GM12878 (cell line): ENCODE data around the gene ZDHHC7. TPM values are rescaled to one million over a fixed set of nuclear protein-coding genes. Genes with fewer than 3 reads are reported as not detected.
A peak's percentile ranks its signal among the peaks of the same experiment; 100 is the strongest.

Experiments
- ATAC-seq: fragments of 200-7000 bp; cut with Tn5 transposase; 3 replicates; pipeline ENCODE4 v1.9.1; 2020; ENCODE audit warnings: mild to moderate bottlenecking, moderate library complexity
- BruUV-seq: library from RNA; stranded (reverse); fragments of 400-500 nt; replicated peaks from 2 replicates; lab custom pipeline; 2021; lab: Mats Ljungman, UMichigan
- CTCF ChIA-PET: fragments of 300-600 bp; sonication (Branson Sonifier 250); formaldehyde crosslinking; extraction: SDS; loops from one replicate; lab custom pipeline; 2021; ENCODE audit warnings: inconsistent platforms; lab: Yijun Ruan, JAX
- POLR2A ChIA-PET: fragments of 350-600 bp; formaldehyde crosslinking; extraction: SDS; loops from one replicate; lab custom pipeline; 2021; ENCODE audit warnings: inconsistent platforms; lab: Charles Lee
- RAD21 ChIA-PET: fragments of 300-600 bp; sonication (Branson Sonifier 250); formaldehyde crosslinking; loops from one replicate; lab custom pipeline; 2023; ENCODE audit warnings: antibody characterized with exemption; ENCODE audit not compliant: unreplicated experiment; lab: Charles Lee
- SMC1A ChIA-PET: fragments of 300-600 bp; sonication (Branson Sonifier 250); formaldehyde crosslinking; loops from one replicate; lab custom pipeline; 2023; ENCODE audit not compliant: unreplicated experiment, uncharacterized antibody; lab: Charles Lee
- DNase-seq: peaks from one replicate; pipeline ENCODE4 v3.0.0-alpha.2; 2011; ENCODE audit warnings: low read depth, low spot score
- FAIRE-seq: peaks from 3 replicates; lab custom pipeline; 2011; peaks lifted over from hg19 to GRCh38; lab: Jason Lieb, UNC
- H2AFZ ChIP-seq: 2 replicates; pipeline ENCODE4 v1.6.0; 2011; ENCODE audit warnings: low read depth, low read length, control low read depth; ENCODE audit not compliant: control insufficient read depth
- H3K27ac ChIP-seq: 2 replicates; pipeline ENCODE4 v1.5.1; 2011; ENCODE audit warnings: control low read depth; ENCODE audit not compliant: control insufficient read depth, insufficient read depth
- H3K27me3 ChIP-seq, 2 experiments: replicated peaks in 1 of 2; 2 replicates each; pipeline versions ENCODE4 v1.6.0 to v1.6.1; 2011; ENCODE audit warnings: low read length in 1 of 2; ENCODE audit not compliant: control insufficient read depth in 2 of 2, insufficient read depth in 2 of 2
- H3K36me3 ChIP-seq, 2 experiments: 2 replicates each; pipeline ENCODE4 v1.5.1; 2011; ENCODE audit warnings: low read length in 1 of 2; ENCODE audit not compliant: control insufficient read depth in 2 of 2, insufficient read depth in 2 of 2
- H3K4me1 ChIP-seq: 2 replicates; pipeline ENCODE4 v1.6.1; 2011; ENCODE audit warnings: mild to moderate bottlenecking, low read length, moderate library complexity, mixed read lengths; ENCODE audit not compliant: control insufficient read depth, insufficient read depth
- H3K4me2 ChIP-seq: 2 replicates; pipeline ENCODE4 v1.6.0; 2011; ENCODE audit warnings: control low read depth; ENCODE audit not compliant: control insufficient read depth, insufficient read depth
- H3K4me3 ChIP-seq: fragments of 200-600 bp; sonication (generic); 2 replicates; pipeline ENCODE4 v1.5.1; 2016
- H3K79me2 ChIP-seq: 2 replicates; pipeline ENCODE4 v1.6.0; 2011; ENCODE audit warnings: low read length; ENCODE audit not compliant: control insufficient read depth, insufficient read depth
- H3K9ac ChIP-seq: 2 replicates; pipeline ENCODE4 v1.8.0; 2011; ENCODE audit warnings: low read length, control low read depth, mixed read lengths; ENCODE audit not compliant: control insufficient read depth, insufficient read depth
- H3K9me3 ChIP-seq: replicated peaks from 3 replicates; pipeline ENCODE4 v1.5.1; 2011; ENCODE audit warnings: mild to moderate bottlenecking, low read length; ENCODE audit not compliant: control insufficient read depth, insufficient read depth
- H4K20me1 ChIP-seq: 2 replicates; pipeline ENCODE4 v1.6.0; 2011; ENCODE audit not compliant: control insufficient read depth, insufficient read depth
- ASH2L ChIP-seq: fragments of 300-600, 200-600 bp; sonication (generic); IDR thresholded peaks from 2 replicates; pipeline ENCODE4 v1.6.1; 2017; ENCODE audit warnings: low read depth, mild to moderate bottlenecking, borderline replicate concordance
- BACH1 ChIP-seq: fragments of 450-650 bp; IDR thresholded peaks from 2 replicates; pipeline ENCODE4 v1.6.1; 2017; ENCODE audit warnings: mild to moderate bottlenecking, borderline replicate concordance
- CTCF ChIP-seq, 3 experiments: IDR thresholded peaks in 2 of 3; conservative IDR thresholded peaks in 1 of 3; 2 replicates each; pipeline ENCODE4 v1.5.1; 2011; ENCODE audit warnings: low read depth in 3 of 3, low read length in 3 of 3, mild to moderate bottlenecking in 3 of 3, control low read depth in 2 of 3, moderate library complexity in 2 of 3, inconsistent platforms in 1 of 3, mixed read lengths in 1 of 3; ENCODE audit not compliant: control insufficient read depth in 2 of 3, insufficient read depth in 1 of 3; ENCODE audit errors: extremely low read depth in 1 of 3
- JUND ChIP-seq: IDR thresholded peaks from 2 replicates; pipeline ENCODE4 v1.6.1; 2012; ENCODE audit warnings: low read depth, mild to moderate bottlenecking, low read length, improper control_type of control experiment, moderate library complexity
- MTA3 ChIP-seq: IDR thresholded peaks from 2 replicates; pipeline ENCODE4 v1.6.1; 2012; ENCODE audit warnings: low read length, inconsistent platforms, borderline replicate concordance
- MYC ChIP-seq: IDR thresholded peaks from 2 replicates; pipeline ENCODE4 v1.6.1; 2011; ENCODE audit warnings: mild to moderate bottlenecking, low read length, moderate library complexity, inconsistent platforms; ENCODE audit not compliant: insufficient read depth, insufficient replicate concordance, insufficient read length, severe bottlenecking
- NBN ChIP-seq: fragments of 450-650 bp; IDR thresholded peaks from 2 replicates; pipeline ENCODE4 v1.6.1; 2016
- NFYB ChIP-seq: IDR thresholded peaks from 2 replicates; pipeline ENCODE4 v1.6.1; 2011; ENCODE audit warnings: low read depth, mild to moderate bottlenecking, low read length, improper control_type of control experiment, moderate library complexity; ENCODE audit not compliant: insufficient read depth
- PBX3 ChIP-seq: IDR thresholded peaks from 2 replicates; pipeline ENCODE4 v1.6.1; 2011; ENCODE audit warnings: mild to moderate bottlenecking, low read depth, low read length, moderate library complexity; ENCODE audit not compliant: insufficient replicate concordance
- RAD21 ChIP-seq: IDR thresholded peaks from 2 replicates; pipeline ENCODE4 v1.6.1; 2011; ENCODE audit warnings: mild to moderate bottlenecking, low read depth, low read length, moderate library complexity; ENCODE audit not compliant: insufficient read depth
- SKIL ChIP-seq: fragments of 450-650 bp; IDR thresholded peaks from 2 replicates; pipeline ENCODE4 v1.6.1; 2017; ENCODE audit warnings: mild to moderate bottlenecking, low read depth, inconsistent platforms; ENCODE audit not compliant: poor library complexity, severe bottlenecking
- SMC3 ChIP-seq: IDR thresholded peaks from 2 replicates; pipeline ENCODE4 v1.6.1; 2011; ENCODE audit warnings: low read length, improper control_type of control experiment, borderline replicate concordance
- USF2 ChIP-seq: IDR thresholded peaks from 2 replicates; pipeline ENCODE4 v1.6.1; 2011; ENCODE audit warnings: low read depth, low read length, improper control_type of control experiment, borderline replicate concordance
- YY1 ChIP-seq: IDR thresholded peaks from 2 replicates; pipeline ENCODE4 v1.6.1; 2011; ENCODE audit warnings: low read depth, mild to moderate bottlenecking, low read length
- WGBS: methylation state at CpG from one replicate; pipeline ENCODE4 v1.1.6; 2016; ENCODE audit warnings: low lambda C conversion rate; ENCODE audit not compliant: insufficient replicate concordance, insufficient coverage; ENCODE audit errors: missing lambda C conversion rate; 5-methylcytosine and 5-hydroxymethylcytosine counted together
- in situ Hi-C: fragments of 300-500 bp; cut with MboI; formaldehyde crosslinking; loops from 9 replicates; pipeline ENCODE4 v1.14.3; 2018; ENCODE audit warnings: mixed read lengths
- intact Hi-C: fragments of 100-400 bp; cut with micrococcal nuclease; formaldehyde crosslinking; loops from one replicate; pipeline ENCODE4 v1.14.2; 2022; ENCODE audit not compliant: unreplicated experiment
- polyA plus RNA-seq, 11 experiments: library from polyadenylated mRNA; depleted of rRNA in 4 of 11; unstranded in 6 of 11; stranded (reverse) in 5 of 11; fragments of >200 nt; fragmentation: Nextera tagmentation in 4 of 11; fragmentation: Illumina TruSeq in 1 of 11; extraction: Ambion mirVana in 4 of 11; extraction: Trizol in 1 of 11; gene quantifications; 1 replicate in 1 of 11; 2 replicates in 10 of 11; pipeline versions ENCODE4 v1.2.1 to v1.2.3, GENCODE V29; 2011 to 2016; ENCODE audit warnings: inconsistent platforms in 2 of 11, missing spikeins in 2 of 11, low read depth in 1 of 11
- total RNA-seq, 4 experiments: library from RNA; depleted of rRNA in 3 of 4; stranded (reverse); fragments of >200 nt in 3 of 4; fragmentation: Illumina TruSeq in 1 of 4; extraction: Trizol in 1 of 4; gene quantifications; 2 replicates each; pipeline versions ENCODE4 v1.2.1 to v1.2.3, GENCODE V29; 2013 to 2021

ZDHHC7 gene
- total and polyA plus RNA-seq, 10 of the 15 experiments (the other 5 are each of a cell fraction or from before 2014, with no cell fraction given), result 0.87 to 26.0 (median 20.0) TPM

GRCh38 chr16:84952335-84953189 is 58.8 kb downstream of the ZDHHC7 start:
- intact Hi-C loops, result loop anchor here (1.0 to 2.0 kb wide), 4 partner anchors 18 to 329 kb away; no protein-coding TSS in a partner anchor
- RAD21 ChIA-PET, result interaction anchor here (0.8 to 6.3 kb wide), 14 partner anchors 15 to 352 kb away, joined by 3 to 72 read pairs (median 4); partner anchors contain the start of gene CRISPLD2
- peaks cover 4% of the 10 kb centered on the region; the same call in 1 of the 2 replicates for H3K4me1 ChIP-seq
- H3K4me3 ChIP-seq, result no peak overlapping the region
- H2AFZ ChIP-seq, result no peak overlapping the region
- no peaks in the 10 kb centered on the region for H4K20me1 ChIP-seq
- H3K4me2 ChIP-seq, result no peak overlapping the region
- no peaks in the 10 kb centered on the region for H3K79me2 ChIP-seq
- WGBS, result 39% methylated on average over 12 of the region's 12 CpGs
- SMC1A ChIA-PET, result interaction anchor here (0.6 to 6.8 kb wide), 15 partner anchors 21 to 330 kb away, joined by 3 to 91 read pairs (median 3); no protein-coding TSS in a partner anchor
- CTCF ChIA-PET, result interaction anchor here (0.7 to 7.4 kb wide), 34 partner anchors 10 to 441 kb away, joined by 3 to 170 read pairs (median 4); no protein-coding TSS in a partner anchor
- POLR2A ChIA-PET, result interaction anchor here (0.6 to 2.1 kb wide), 4 partner anchors 57 to 912 kb away, joined by 3 to 5 read pairs (median 4); no protein-coding TSS in a partner anchor
- no peaks in the 10 kb centered on the region; the same call in 2 of the 3 replicates for H3K9me3 ChIP-seq
- BruUV-seq, result no TSS peak
- H3K36me3 ChIP-seq, result no peaks in the 10 kb centered on the region
- ATAC-seq (peak; percentile 94), FAIRE-seq (peak; percentile 85), DNase-seq (peak; percentile 40)
- no peak overlapping the region for H3K27ac ChIP-seq
- H3K27me3 ChIP-seq, result no peaks in the 10 kb centered on the region; a peak in 1 of 4 replicates
- no peak overlapping the region for H3K9ac ChIP-seq
- in situ Hi-C loops, result loop anchor here (25.0 kb wide), 2 partner anchors 315 to 440 kb away; partner anchors contain the start of genes KLHL36 and MEAK7
- TF ChIP-seq NFYB (no peak), BACH1 (no peak), ASH2L (no peak), NBN (0 out of 2 replicates have a peak, but pooled peaks have one; percentile 3), RAD21 (peak; percentile 58), PBX3 (no peak), MTA3 (no peak), SMC3 (peak; percentile 89), CTCF (IDR thresholded peaks at IDR 0.05 in 2 of 3, conservative IDR thresholded peaks at IDR 0.05 in 1 of 3; ENCODE audit: control insufficient read depth in 2 of 3, extremely low read depth in 1 of 3, insufficient read depth in 1 of 3, low read depth in 3 of 3, low read length in 3 of 3) (peak; percentile 85), YY1 (peak; percentile 84), JUND (no peak), SKIL (no peak), USF2 (no peak), MYC (no peak)
